HAP-1 (cell line): ENCODE data around the gene CACNA2D1.

Source experiments
- DNase-seq, 2 experiments: peaks; one replicate each; pipeline ENCODE4 v3.0.0-alpha.2; 2016 to 2020; ENCODE audit warnings: low spot score in 2 of 2
- H3K27me3 ChIP-seq: fragments of 250-450 bp; sonication (Bioruptor Pico); 2 replicates; pipeline ENCODE4 v1.5.1; 2020; ENCODE audit warnings: low read depth, mild to moderate bottlenecking, moderate library complexity
- H3K36me3 ChIP-seq: fragments of 250-450 bp; sonication (Bioruptor Pico); replicated peaks from 2 replicates; pipeline ENCODE4 v1.5.1; 2020; ENCODE audit warnings: mild to moderate bottlenecking
- H3K4me1 ChIP-seq: fragments of 250-450 bp; sonication (Bioruptor Pico); 2 replicates; pipeline ENCODE4 v1.5.1; 2020; ENCODE audit warnings: mild to moderate bottlenecking
- H3K4me3 ChIP-seq: fragments of 250-450 bp; sonication (Bioruptor Pico); 2 replicates; pipeline ENCODE4 v1.5.1; 2020; ENCODE audit warnings: mild to moderate bottlenecking, moderate library complexity
- H3K9me3 ChIP-seq: fragments of 250-450 bp; sonication (Bioruptor Pico); 2 replicates; pipeline ENCODE4 v1.5.1; 2020; ENCODE audit warnings: mild to moderate bottlenecking, moderate library complexity
- in situ Hi-C: fragments of 300-500 bp; cut with MboI; formaldehyde crosslinking; loops from 3 replicates; pipeline ENCODE4 v1.14.3; 2020; ENCODE audit warnings: low sequenced_read_pairs, inconsistent platforms, mixed read lengths

Gene CACNA2D1

DNA sequence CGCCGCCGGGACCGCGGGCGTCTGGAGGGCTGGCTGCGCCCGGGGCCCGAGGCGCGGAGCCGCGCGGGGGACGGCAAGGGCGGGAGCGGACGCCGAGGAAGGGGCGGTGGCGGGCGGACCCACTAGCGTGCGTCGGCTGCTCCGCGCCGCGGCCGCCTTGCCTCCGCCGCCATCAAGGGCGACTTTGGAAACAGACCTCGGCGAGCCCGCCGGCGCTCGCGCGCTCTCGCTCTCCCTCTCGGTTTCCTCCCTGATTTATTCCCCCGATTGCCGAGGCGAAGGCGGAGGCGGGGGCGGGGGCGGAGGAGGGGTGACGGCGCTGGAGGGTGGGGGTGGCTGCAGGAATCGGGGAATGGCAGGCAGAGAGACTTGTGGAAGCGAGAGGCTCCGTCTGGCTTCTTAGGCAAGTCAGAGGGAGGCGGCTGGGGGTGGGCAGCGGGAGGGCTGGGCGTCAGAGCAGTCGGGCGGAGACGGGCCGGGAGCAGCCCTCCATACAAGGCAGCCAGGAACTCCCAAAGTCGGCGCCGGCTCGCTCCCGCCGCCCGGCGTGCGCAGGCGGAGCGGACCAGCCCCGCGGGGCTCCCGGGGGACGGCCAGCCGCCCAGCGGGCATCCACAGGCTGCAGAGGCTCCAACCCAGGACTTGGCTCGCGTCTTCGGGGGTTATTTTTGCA lies at the start of gene CACNA2D1:
Gene CACNA2D1 (minus strand): TSS at position 231 of the 673 bp plus-strand sequence.
- H3K9me3 ChIP-seq = no peaks in the 10 kb centered on the region
- in situ Hi-C loops = loop anchor here (25.0 kb wide), 1 partner anchor 181 kb away; no protein-coding TSS in a partner anchor
- peaks cover 17% of the 10 kb centered on the region for H3K4me1 ChIP-seq
- no peaks in the 10 kb centered on the region for H3K27me3 ChIP-seq
- H3K36me3 ChIP-seq = no peaks in the 10 kb centered on the region
- peak within 1 kb of the TSS; percentile 56 for H3K4me3 ChIP-seq
- DNase-seq = peak; percentile 81 to 90

DNA sequence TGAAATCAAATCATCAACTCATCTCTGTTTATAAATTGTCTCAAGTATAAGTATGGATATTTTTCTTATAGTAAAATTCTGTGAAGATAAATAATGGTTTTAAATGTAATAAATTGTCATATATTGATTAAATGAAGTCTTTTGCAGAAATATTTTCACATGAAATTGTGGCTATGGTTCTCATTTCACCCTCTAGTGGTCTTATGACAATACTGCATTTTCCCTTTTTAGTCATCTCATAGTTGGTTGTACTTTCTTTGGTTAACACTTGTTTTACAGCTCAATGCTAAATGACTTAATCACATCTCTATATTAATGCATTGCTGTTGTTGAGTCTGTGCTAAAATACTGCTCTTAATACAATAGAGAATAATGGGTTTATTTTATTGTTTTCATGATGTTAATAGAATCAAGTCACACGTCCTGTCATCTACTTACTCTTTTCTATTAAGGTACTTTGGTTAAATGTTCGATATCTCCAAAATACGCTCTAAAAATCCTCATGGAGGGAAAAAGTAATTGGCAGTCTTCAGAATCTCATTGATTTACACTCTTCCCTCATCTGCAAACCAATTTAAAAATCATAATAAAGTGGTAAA lies 38.0 kb upstream of the CACNA2D1 start:
- no peaks in the 10 kb centered on the region for H3K9me3 ChIP-seq
- no peaks in the 10 kb centered on the region for H3K27me3 ChIP-seq
- no peaks in the 10 kb centered on the region for H3K4me1 ChIP-seq
- in situ Hi-C loops = no loop called here
- peak in 1 of 2 experiments; percentile 43 for DNase-seq
- H3K4me3 ChIP-seq = no peak overlapping the region
- H3K36me3 ChIP-seq = no peaks in the 10 kb centered on the region

DNA sequence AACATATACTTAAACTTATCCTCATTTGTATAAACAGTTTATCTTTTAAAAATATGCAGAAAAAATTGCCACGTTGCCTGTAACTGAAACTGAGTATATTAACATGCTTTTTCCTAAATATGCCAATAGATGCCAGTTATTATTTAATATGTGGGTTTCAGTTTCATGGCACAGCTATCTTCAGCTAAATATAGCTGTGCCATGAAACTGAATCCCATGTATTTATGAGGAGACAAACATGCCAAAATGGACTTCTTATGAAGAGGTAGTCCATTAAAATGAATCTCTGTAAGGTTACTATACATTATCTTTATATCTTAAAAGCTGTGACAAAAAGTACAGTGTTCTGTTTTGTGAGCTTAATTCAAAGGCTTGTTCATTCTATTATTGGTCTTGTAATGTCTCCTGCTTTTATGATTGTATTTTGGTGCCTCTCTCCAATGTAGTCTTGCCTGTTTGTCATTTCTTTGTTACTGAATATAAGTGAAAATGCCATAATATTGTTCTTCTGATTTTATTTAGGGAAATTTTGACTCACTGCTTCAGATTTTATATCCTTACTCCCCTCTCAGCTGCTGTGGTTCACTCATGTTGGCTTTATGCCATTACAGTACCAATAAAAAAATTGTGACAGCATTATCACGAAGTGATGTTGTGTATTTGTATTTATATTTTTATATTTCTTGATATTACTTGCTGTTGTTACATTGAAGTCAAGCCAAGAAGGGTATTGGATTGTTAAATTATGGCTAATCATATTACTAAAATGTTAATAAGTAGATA lies 34.3 kb upstream of the CACNA2D1 start:
- no peak for DNase-seq
- Histone ChIP-seq H3K4me1 (no peaks in the 10 kb centered on the region), H3K9me3 (no peaks in the 10 kb centered on the region), H3K4me3 (no peak overlapping the region), H3K36me3 (no peaks in the 10 kb centered on the region), H3K27me3 (no peaks in the 10 kb centered on the region)
- in situ Hi-C loops = no loop called here

DNA sequence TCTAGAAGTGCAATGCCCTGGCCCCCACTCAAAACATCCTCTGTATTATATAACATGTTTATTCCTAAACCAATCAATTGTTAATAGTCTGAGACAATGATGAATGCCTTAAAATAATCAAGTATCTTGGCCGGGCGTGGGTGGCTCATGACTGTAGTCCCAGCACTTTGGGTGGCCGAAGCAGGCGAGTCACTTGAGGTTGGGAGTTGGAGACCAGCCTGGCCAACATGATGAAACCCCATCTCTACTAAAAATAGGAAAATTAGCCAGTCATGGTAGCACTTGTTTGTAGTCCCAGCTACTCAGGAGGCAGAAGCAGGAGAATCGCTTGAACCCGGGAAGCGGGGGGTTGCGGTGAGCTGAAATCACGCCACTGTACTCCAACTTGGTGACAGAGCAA lies 29.4 kb upstream of the CACNA2D1 start:
- H3K9me3 ChIP-seq = no peaks in the 10 kb centered on the region
- peaks cover 4% of the 10 kb centered on the region; the same call in 1 of the 2 replicates for H3K4me1 ChIP-seq
- in situ Hi-C loops = no loop called here
- H3K27me3 ChIP-seq = no peaks in the 10 kb centered on the region
- H3K36me3 ChIP-seq = no peaks in the 10 kb centered on the region
- no peak overlapping the region for H3K4me3 ChIP-seq
- DNase-seq = no peak

DNA sequence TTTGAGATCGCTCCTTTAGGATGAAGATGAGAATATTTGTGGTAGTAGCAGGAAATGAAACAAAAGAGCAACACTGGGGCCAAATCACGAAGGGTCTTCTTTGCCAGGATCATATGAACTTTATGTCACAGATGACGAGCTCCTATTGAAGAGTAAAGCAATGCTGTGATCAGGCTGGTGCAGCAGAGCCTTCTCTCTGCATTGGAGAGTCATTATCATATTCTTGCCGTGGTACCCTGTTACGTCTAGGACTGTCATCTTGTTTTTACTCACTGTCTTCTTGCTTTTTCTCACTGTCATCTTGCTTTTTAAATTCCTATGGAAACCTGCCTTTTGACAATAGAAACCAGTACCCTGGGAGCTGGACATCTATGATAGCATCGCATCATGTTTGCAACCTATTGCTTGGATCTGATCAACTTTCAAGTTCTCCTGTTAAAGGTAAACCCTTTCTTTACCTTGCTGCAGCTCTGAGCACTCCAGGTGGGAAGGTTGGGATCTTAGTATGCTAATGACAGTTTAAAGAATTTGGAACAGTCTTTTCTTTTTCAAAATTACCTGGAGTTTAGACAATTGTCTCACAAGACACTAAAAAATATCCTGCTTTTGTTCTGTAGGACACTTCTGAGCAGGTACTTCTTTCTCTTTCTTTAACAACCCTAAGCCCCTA lies 27.9 kb upstream of the CACNA2D1 start:
- Histone ChIP-seq H3K4me1 (peaks cover 4% of the 10 kb centered on the region; the same call in 1 of the 2 replicates), H3K4me3 (no peak overlapping the region), H3K27me3 (no peaks in the 10 kb centered on the region), H3K36me3 (no peaks in the 10 kb centered on the region), H3K9me3 (no peaks in the 10 kb centered on the region)
- no peak for DNase-seq
- in situ Hi-C loops = no loop called here

DNA sequence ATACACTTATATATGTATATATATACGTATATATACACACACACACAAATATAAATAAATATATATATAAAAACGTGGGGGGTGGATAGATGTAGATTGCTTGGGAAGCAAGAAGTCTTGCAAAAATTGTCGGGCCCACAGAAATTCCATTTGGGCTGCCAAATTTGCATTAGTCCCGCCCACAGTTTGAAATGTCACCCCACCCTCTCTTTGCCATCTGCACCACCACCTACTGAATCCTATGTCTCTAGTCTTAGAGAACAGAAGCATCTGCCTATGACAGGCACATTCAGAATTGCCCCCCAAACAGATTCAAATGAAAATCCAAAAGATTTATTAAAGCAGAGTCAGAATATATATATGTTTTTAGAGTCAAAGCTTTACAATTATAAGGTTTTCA lies 25.6 kb upstream of the CACNA2D1 start:
- Histone ChIP-seq H3K4me3 (no peak overlapping the region), H3K27me3 (no peaks in the 10 kb centered on the region), H3K9me3 (no peaks in the 10 kb centered on the region), H3K36me3 (no peaks in the 10 kb centered on the region), H3K4me1 (peaks cover 4% of the 10 kb centered on the region; the same call in 1 of the 2 replicates)
- DNase-seq = no peak
- in situ Hi-C loops = no loop called here

DNA sequence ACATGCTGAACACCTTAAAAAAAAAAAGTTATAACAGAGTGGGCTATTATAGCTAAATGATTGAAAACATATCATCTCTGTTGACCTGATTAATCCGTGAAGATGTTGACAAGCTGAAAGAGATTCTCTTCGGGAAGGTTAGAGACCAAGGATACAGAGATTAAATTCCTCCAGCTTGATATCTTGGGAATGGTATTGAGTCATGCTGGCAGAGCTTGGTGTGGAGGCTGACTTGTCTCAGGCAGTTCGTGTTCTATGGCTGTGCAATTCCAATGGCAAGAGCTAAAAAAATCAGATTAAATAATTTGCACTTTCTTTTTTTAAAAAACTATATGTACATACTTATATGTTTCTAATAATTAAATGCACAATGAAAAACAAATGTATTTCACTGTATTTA lies 24.9 kb upstream of the CACNA2D1 start:
- DNase-seq = no peak
- in situ Hi-C loops = no loop called here

DNA sequence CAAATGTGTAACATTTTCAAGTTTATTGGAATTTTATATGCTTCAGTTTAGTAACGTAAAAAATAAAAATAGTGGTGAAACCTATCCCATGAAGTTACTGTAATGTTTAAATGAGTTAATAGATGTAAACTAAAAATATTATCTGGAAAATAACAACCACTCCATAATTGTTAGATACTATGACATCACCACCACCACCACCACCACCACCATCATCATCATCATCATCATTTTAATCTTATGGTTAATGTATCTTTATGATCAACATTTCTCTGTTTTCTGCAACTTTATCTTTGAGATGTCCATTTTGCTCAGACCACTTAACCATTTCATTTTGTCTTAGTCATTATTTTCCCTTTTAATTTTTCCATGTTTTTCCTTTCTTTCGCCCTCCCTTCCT lies 23.4 kb upstream of the CACNA2D1 start:
- Histone ChIP-seq H3K9me3 (no peaks in the 10 kb centered on the region), H3K36me3 (no peaks in the 10 kb centered on the region), H3K27me3 (no peaks in the 10 kb centered on the region), H3K4me1 (peaks cover 4% of the 10 kb centered on the region; the same call in 1 of the 2 replicates), H3K4me3 (no peak overlapping the region)
- in situ Hi-C loops = no loop called here
- DNase-seq = no peak

More for the DNA sequence above, 24.9 kb upstream of the CACNA2D1 start:
- H3K4me3 ChIP-seq = no peak overlapping the region
- peaks cover 4% of the 10 kb centered on the region; the same call in 1 of the 2 replicates for H3K4me1 ChIP-seq
- H3K9me3 ChIP-seq = no peaks in the 10 kb centered on the region
- no peaks in the 10 kb centered on the region for H3K36me3 ChIP-seq
- no peaks in the 10 kb centered on the region for H3K27me3 ChIP-seq

DNA sequence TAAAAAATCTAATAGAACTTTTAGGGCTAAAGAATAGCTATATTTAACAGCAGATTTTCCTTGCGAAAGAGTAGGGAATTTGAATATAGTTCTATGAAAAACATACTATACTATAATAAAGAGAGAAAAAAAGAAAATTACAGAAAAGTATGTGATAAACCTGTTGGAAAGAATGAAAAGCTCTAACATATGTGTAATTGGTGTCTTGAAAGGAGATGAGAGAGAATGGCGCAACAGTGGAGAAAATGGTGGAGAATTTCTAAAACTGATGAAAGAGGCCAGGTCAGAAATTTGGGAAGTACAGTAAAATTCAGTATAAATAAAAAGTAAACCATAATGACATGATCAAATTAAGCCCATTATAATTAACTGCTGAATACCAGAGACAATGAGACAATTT lies 20.8 kb upstream of the CACNA2D1 start:
- H3K36me3 ChIP-seq = no peaks in the 10 kb centered on the region
- in situ Hi-C loops = no loop called here
- no peak overlapping the region for H3K4me3 ChIP-seq
- no peak for DNase-seq
- H3K9me3 ChIP-seq = no peaks in the 10 kb centered on the region
- H3K27me3 ChIP-seq = no peaks in the 10 kb centered on the region
- no peaks in the 10 kb centered on the region for H3K4me1 ChIP-seq

DNA sequence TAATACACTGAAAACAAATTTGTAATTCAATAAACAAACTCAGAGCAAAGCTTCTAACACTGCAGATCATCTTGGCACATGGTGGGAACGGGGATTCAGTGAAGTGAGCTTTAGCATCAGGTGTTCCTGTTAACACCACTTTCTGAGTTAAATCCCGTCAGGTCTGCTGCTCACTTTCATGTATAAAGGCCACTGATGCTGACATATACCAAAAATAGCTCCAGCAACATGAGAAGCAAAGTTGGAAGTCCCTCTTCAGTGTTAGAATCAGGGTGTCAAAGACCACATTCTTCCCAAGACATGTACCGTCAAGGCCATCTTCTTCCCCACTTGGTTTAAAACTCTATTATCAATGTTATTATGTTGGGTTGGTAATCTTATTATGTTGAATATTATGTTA lies 11.7 kb upstream of the CACNA2D1 start:
- Histone ChIP-seq H3K4me1 (peaks cover 5% of the 10 kb centered on the region; the same call in 1 of the 2 replicates), H3K36me3 (no peaks in the 10 kb centered on the region), H3K27me3 (no peaks in the 10 kb centered on the region), H3K9me3 (no peaks in the 10 kb centered on the region), H3K4me3 (no peak overlapping the region)
- in situ Hi-C loops = no loop called here
- DNase-seq = no peak

DNA sequence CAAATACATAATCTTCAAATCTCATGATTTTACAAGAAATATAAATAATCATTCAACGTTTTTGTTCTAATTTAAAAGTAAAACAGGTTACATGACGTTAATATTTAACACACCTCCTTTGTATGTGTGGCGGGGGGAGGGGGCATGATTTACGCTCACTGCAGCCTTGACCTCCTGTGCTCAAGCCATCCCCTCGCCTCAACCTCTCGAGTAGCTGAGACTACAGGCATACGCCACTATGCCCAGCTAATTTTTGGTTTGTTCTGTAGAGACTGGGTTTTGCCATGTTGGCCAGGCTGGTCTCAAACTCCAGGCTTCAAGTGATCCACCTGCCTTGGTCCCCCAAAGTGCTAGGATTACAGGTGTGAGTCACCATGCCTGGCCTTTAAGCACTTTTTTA lies 7.2 kb upstream of the CACNA2D1 start:
- Histone ChIP-seq H3K27me3 (no peaks in the 10 kb centered on the region), H3K4me3 (no peak overlapping the region), H3K36me3 (no peaks in the 10 kb centered on the region), H3K4me1 (peaks cover 5% of the 10 kb centered on the region; the same call in 1 of the 2 replicates), H3K9me3 (no peaks in the 10 kb centered on the region)
- in situ Hi-C loops = no loop called here
- peak in 1 of 2 experiments; percentile 18 for DNase-seq

DNA sequence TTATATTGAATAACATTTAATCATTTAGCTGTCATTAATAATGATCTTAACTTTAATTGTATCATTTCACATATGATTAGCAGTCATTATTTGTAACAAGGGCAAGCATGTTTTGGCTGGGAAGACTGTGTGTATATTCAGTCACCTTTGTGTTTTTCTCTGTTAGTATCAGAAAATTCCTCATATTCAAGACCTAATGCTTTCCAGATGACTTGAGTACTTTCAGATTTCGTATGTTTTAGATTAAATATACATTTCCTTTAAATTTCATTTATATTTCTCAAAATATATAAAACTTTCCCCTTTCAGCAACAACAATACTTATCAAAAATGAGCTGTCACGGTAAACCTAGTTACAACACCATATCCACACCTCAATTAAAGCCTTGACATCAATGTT lies 6.3 kb upstream of the CACNA2D1 start:
- H3K4me1 ChIP-seq = peaks cover 7% of the 10 kb centered on the region
- no peak for DNase-seq
- H3K36me3 ChIP-seq = no peaks in the 10 kb centered on the region
- no peaks in the 10 kb centered on the region for H3K9me3 ChIP-seq
- H3K27me3 ChIP-seq = no peaks in the 10 kb centered on the region
- in situ Hi-C loops = loop anchor here (25.0 kb wide), 1 partner anchor 188 kb away; no protein-coding TSS in a partner anchor
- H3K4me3 ChIP-seq = no peak overlapping the region

DNA sequence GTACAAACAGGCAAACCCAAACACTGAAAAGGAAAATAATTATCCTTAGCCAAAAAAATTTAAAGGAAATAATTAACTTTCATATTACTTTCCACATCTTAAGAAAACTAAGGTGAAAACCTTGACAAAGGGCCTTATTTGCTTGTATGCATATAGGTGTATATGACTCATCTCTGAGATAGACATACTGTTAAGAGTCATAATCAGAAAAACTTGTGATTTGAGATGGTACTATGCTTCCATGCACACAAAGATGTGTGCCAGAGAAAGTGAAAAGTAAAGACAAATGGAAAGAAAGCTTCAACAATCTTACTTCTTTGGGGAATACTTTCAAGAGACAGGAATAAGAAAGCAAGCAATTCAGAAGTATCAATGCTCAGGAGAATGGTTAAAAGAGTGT lies 3.3 kb upstream of the CACNA2D1 start:
- H3K4me3 ChIP-seq = no peak overlapping the region
- H3K27me3 ChIP-seq = no peaks in the 10 kb centered on the region
- no peak for DNase-seq
- H3K36me3 ChIP-seq = no peaks in the 10 kb centered on the region
- in situ Hi-C loops = loop anchor here (25.0 kb wide), 1 partner anchor 185 kb away; no protein-coding TSS in a partner anchor
- no peaks in the 10 kb centered on the region for H3K9me3 ChIP-seq
- H3K4me1 ChIP-seq = peaks cover 13% of the 10 kb centered on the region
